Mesothelial cell of epicardium (in vitro differentiated cells): ENCODE results near the gene KCTD5. TPM values are rescaled to one million over a fixed set of nuclear protein-coding genes. Genes with fewer than 3 reads are reported as not detected.
"Not testable (repeated sequence)": the region's sequence is repeated elsewhere in the genome, so short reads cannot be mapped to it uniquely, and the experiment has no call there.

Experiments
- DNase-seq, 2 experiments: peaks; one replicate each; pipeline ENCODE4 v3.0.0; 2021; ENCODE audit warnings: low spot score in 2 of 2; ENCODE audit not compliant: unreplicated experiment in 2 of 2
- H3K27ac Mint-ChIP-seq: 2 replicates; pipeline ENCODE4 v1.8.0; 2021; ENCODE audit warnings: mixed read lengths
- H3K27me3 Mint-ChIP-seq: 2 replicates; pipeline ENCODE4 v1.8.0; 2021; ENCODE audit warnings: low read depth, mixed read lengths
- H3K36me3 Mint-ChIP-seq: 2 replicates; pipeline ENCODE4 v1.8.0; 2021; ENCODE audit warnings: mixed read lengths
- H3K4me1 Mint-ChIP-seq: 2 replicates; pipeline ENCODE4 v1.8.0; 2021; ENCODE audit warnings: mixed read lengths
- H3K4me3 Mint-ChIP-seq: 2 replicates; pipeline ENCODE4 v1.8.0; 2021; ENCODE audit warnings: mild to moderate bottlenecking, moderate library complexity, mixed read lengths
- H3K9me3 Mint-ChIP-seq: 2 replicates; pipeline ENCODE4 v1.8.0; 2021; ENCODE audit warnings: mixed read lengths
- CTCF ChIP-seq: fragments of 200-600 bp; sonication (generic); IDR thresholded peaks from one replicate; pipeline ENCODE4 v1.5.0; 2021; ENCODE audit warnings: antibody characterized with exemption; ENCODE audit not compliant: unreplicated experiment
- total RNA-seq: library from RNA; stranded (reverse); gene quantifications from 3 replicates; pipeline ENCODE4 v1.2.1, GENCODE V29; 2021

Gene KCTD5
- total RNA-seq, 1 donor from 2014 or later = 23.5 TPM

- Mint-ChIP-seq H3K4me1 (peaks cover 6% of the 10 kb centered on the region), H3K27ac (no peak overlapping the region), H3K9me3 (no peaks in the 10 kb centered on the region), H3K4me3 (no peak overlapping the region), H3K36me3 (peaks cover 4% of the 10 kb centered on the region), H3K27me3 (no peaks in the 10 kb centered on the region)
- no peak for TF ChIP-seq CTCF
- no peak for DNase-seq
These were observed 4.7 kb downstream of the KCTD5 start for GRCh38 chr16:2686912-2687507.

- no peaks in the 10 kb centered on the region for H3K27me3 Mint-ChIP-seq
- DNase-seq = no peak
These were observed 5.4 kb downstream of the KCTD5 start for GRCh38 chr16:2687531-2688308.

GRCh38 chr16:2689422-2689821 is 7.1 kb downstream of the KCTD5 start:
- not testable (repeated sequence) for H3K27me3 Mint-ChIP-seq, H3K4me1 Mint-ChIP-seq

More at GRCh38 chr16:2687531-2688308, 5.4 kb downstream of the KCTD5 start:
- H3K9me3 Mint-ChIP-seq = no peaks in the 10 kb centered on the region
- no peak for TF ChIP-seq CTCF
- H3K4me3 Mint-ChIP-seq = no peak overlapping the region
- no peak overlapping the region for H3K27ac Mint-ChIP-seq
- H3K4me1 Mint-ChIP-seq = peaks cover 3% of the 10 kb centered on the region
- peaks cover 4% of the 10 kb centered on the region for H3K36me3 Mint-ChIP-seq

GRCh38 chr16:2689968-2690801 is 7.9 kb downstream of the KCTD5 start:
- Mint-ChIP-seq H3K27me3 (no peaks in the 10 kb centered on the region), H3K36me3 (peaks cover 4% of the 10 kb centered on the region), H3K27ac (no peak overlapping the region), H3K4me3 (no peak overlapping the region), H3K4me1 (no peaks in the 10 kb centered on the region), H3K9me3 (no peaks in the 10 kb centered on the region)
- no peak for DNase-seq
- TF ChIP-seq CTCF = no peak

More at GRCh38 chr16:2689422-2689821, 7.1 kb downstream of the KCTD5 start:
- H3K9me3 Mint-ChIP-seq, H3K36me3 Mint-ChIP-seq, H3K27ac Mint-ChIP-seq, DNase-seq, H3K4me3 Mint-ChIP-seq: not testable (repeated sequence)

- Mint-ChIP-seq H3K27ac (no peak overlapping the region), H3K4me1 (no peaks in the 10 kb centered on the region), H3K4me3 (no peak overlapping the region), H3K36me3 (peaks cover 4% of the 10 kb centered on the region), H3K9me3 (no peaks in the 10 kb centered on the region), H3K27me3 (no peaks in the 10 kb centered on the region)
- TF ChIP-seq CTCF = no peak
- no peak for DNase-seq
These were observed 8.5 kb downstream of the KCTD5 start for GRCh38 chr16:2690852-2691251.
